SH-SY5Y (cell line): ENCODE measurements around the gene MGAT4D.

Source experiments
- GATA2 ChIP-seq: IDR thresholded peaks from 2 replicates; pipeline ENCODE4 v1.6.1; 2011; ENCODE audit warnings: mild to moderate bottlenecking, low read depth, low read length
- GATA3 ChIP-seq: IDR thresholded peaks from 2 replicates; pipeline ENCODE4 v1.6.1; 2011; ENCODE audit warnings: low read depth, mild to moderate bottlenecking, low read length, moderate library complexity

GRCh38 chr4:140406292-140406691 is 91.8 kb downstream of the MGAT4D start:
- TF ChIP-seq GATA2 (no peak), GATA3 (no peak)
